ENCODE measurements around the gene BRINP2.

DNA sequence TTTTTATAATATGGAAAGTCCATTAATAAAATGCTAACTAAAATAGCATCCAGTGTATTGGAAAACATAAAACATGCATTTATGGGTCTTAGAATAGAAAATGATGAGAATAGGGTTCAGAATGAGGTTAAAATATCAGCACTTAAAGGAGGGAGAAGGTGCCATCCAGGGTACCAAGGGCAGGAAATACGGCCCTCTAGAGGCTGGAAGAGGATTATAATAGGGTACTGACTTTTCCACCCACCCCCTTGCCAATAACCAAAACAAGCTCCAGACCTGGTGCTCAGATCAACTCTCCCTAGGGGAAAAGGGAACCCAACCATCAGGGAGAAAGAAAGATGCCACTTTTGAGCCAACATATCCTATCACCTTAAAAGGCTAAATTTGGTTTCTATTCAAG is 32.9 kb upstream of the BRINP2 start:
- no peak for TF ChIP-seq SMAD4 (CRISPR knock-in tag; IDR thresholded peaks at IDR 0.05)
- TF ChIP-seq SP1 (CRISPR knock-in tag; conservative IDR thresholded peaks at IDR 0.05): no peak
- TF ChIP-seq, protein P1, sequence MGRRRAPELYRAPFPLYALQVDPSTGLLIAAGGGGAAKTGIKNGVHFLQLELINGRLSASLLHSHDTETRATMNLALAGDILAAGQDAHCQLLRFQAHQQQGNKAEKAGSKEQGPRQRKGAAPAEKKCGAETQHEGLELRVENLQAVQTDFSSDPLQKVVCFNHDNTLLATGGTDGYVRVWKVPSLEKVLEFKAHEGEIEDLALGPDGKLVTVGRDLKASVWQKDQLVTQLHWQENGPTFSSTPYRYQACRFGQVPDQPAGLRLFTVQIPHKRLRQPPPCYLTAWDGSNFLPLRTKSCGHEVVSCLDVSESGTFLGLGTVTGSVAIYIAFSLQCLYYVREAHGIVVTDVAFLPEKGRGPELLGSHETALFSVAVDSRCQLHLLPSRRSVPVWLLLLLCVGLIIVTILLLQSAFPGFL (CRISPR knock-in tag; IDR thresholded peaks at IDR 0.05; ENCODE audit: borderline replicate concordance): no peak
- TF ChIP-seq NR1H2 (CRISPR knock-in tag; IDR thresholded peaks at IDR 0.05): no peak
- TF ChIP-seq, protein P2, sequence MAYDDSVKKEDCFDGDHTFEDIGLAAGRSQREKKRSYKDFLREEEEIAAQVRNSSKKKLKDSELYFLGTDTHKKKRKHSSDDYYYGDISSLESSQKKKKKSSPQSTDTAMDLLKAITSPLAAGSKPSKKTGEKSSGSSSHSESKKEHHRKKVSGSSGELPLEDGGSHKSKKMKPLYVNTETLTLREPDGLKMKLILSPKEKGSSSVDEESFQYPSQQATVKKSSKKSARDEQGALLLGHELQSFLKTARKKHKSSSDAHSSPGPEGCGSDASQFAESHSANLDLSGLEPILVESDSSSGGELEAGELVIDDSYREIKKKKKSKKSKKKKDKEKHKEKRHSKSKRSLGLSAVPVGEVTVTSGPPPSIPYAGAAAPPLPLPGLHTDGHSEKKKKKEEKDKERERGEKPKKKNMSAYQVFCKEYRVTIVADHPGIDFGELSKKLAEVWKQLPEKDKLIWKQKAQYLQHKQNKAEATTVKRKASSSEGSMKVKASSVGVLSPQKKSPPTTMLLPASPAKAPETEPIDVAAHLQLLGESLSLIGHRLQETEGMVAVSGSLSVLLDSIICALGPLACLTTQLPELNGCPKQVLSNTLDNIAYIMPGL (CRISPR knock-in tag; IDR thresholded peaks at IDR 0.05): no peak
- TF ChIP-seq KAT7 (CRISPR knock-in tag; IDR thresholded peaks at IDR 0.05; ENCODE audit: borderline replicate concordance): no peak
- TF ChIP-seq, protein P3, sequence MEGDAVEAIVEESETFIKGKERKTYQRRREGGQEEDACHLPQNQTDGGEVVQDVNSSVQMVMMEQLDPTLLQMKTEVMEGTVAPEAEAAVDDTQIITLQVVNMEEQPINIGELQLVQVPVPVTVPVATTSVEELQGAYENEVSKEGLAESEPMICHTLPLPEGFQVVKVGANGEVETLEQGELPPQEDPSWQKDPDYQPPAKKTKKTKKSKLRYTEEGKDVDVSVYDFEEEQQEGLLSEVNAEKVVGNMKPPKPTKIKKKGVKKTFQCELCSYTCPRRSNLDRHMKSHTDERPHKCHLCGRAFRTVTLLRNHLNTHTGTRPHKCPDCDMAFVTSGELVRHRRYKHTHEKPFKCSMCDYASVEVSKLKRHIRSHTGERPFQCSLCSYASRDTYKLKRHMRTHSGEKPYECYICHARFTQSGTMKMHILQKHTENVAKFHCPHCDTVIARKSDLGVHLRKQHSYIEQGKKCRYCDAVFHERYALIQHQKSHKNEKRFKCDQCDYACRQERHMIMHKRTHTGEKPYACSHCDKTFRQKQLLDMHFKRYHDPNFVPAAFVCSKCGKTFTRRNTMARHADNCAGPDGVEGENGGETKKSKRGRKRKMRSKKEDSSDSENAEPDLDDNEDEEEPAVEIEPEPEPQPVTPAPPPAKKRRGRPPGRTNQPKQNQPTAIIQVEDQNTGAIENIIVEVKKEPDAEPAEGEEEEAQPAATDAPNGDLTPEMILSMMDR (IDR thresholded peaks at IDR 0.05): no peak
- no peak for TF ChIP-seq ZNF423 (CRISPR knock-in tag; IDR thresholded peaks at IDR 0.05)
- TF ChIP-seq, protein P4, sequence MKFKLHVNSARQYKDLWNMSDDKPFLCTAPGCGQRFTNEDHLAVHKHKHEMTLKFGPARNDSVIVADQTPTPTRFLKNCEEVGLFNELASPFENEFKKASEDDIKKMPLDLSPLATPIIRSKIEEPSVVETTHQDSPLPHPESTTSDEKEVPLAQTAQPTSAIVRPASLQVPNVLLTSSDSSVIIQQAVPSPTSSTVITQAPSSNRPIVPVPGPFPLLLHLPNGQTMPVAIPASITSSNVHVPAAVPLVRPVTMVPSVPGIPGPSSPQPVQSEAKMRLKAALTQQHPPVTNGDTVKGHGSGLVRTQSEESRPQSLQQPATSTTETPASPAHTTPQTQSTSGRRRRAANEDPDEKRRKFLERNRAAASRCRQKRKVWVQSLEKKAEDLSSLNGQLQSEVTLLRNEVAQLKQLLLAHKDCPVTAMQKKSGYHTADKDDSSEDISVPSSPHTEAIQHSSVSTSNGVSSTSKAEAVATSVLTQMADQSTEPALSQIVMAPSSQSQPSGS (CRISPR knock-in tag; IDR thresholded peaks at IDR 0.05; ENCODE audit: borderline replicate concordance, low read depth): no peak
- no peak for TF ChIP-seq ESRRA (CRISPR knock-in tag; IDR thresholded peaks at IDR 0.05; ENCODE audit: borderline replicate concordance)
- no peak for TF ChIP-seq JUN (CRISPR knock-in tag; IDR thresholded peaks at IDR 0.05)
- TF ChIP-seq, protein P5, sequence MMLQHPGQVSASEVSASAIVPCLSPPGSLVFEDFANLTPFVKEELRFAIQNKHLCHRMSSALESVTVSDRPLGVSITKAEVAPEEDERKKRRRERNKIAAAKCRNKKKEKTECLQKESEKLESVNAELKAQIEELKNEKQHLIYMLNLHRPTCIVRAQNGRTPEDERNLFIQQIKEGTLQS (CRISPR knock-in tag; conservative IDR thresholded peaks at IDR 0.05): no peak
